Neural cell (in vitro differentiated cells): ENCODE results near the gene KDM4C. TPM values are rescaled to one million over a fixed set of nuclear protein-coding genes. Genes with fewer than 3 reads are reported as not detected.
"Not testable (repeated sequence)": the region's sequence is repeated elsewhere in the genome, so short reads cannot be mapped to it uniquely, and the experiment has no call there.

Experiments used
- H2AFZ ChIP-seq: fragments of 200-600, 300-800 bp; sonication (generic), shearing (Covaris generic); 2 replicates; pipeline ENCODE4 v1.6.0; 2014; ENCODE audit warnings: low read depth, mild to moderate bottlenecking, antibody characterized with exemption, low read length, moderate library complexity
- H3F3A ChIP-seq: fragments of 200-600 bp; shearing (Covaris generic); 2 replicates; pipeline ENCODE4 v1.6.1; 2016; ENCODE audit warnings: mild to moderate bottlenecking, moderate library complexity, mixed read lengths, antibody characterized with exemption, low read length; ENCODE audit not compliant: insufficient read depth, poor library complexity, severe bottlenecking
- H3K27ac ChIP-seq: fragments of 200-600, 300-800 bp; sonication (generic), shearing (Covaris generic); 2 replicates; pipeline ENCODE4 v1.5.1; 2014; ENCODE audit warnings: mild to moderate bottlenecking, low read length, moderate library complexity
- H3K27me3 ChIP-seq: fragments of 300-800, 200-600 bp; sonication (generic), shearing (Covaris generic); 2 replicates; pipeline ENCODE4 v1.6.0; 2014; ENCODE audit warnings: mild to moderate bottlenecking, low read depth, low read length, moderate library complexity; ENCODE audit not compliant: insufficient read depth
- H3K36me3 ChIP-seq: fragments of 300-800, 200-600 bp; sonication (generic), shearing (Covaris generic); 2 replicates; pipeline ENCODE4 v1.5.1; 2014; ENCODE audit warnings: mild to moderate bottlenecking, antibody characterized with exemption, low read length, moderate library complexity; ENCODE audit not compliant: insufficient read depth
- H3K4me2 ChIP-seq: fragments of 300-800, 200-600 bp; sonication (generic), shearing (Covaris generic); 2 replicates; pipeline ENCODE4 v1.6.0; 2014; ENCODE audit warnings: mild to moderate bottlenecking, low read length
- H3K4me3 ChIP-seq: fragments of 300-800, 200-600 bp; sonication (generic), shearing (Covaris generic); 2 replicates; pipeline ENCODE4 v1.5.1; 2014; ENCODE audit warnings: mild to moderate bottlenecking, low read length, moderate library complexity
- H3K79me2 ChIP-seq: fragments of 200-600 bp; shearing (Covaris generic); replicated peaks from 2 replicates; pipeline ENCODE4 v1.6.0; 2014; ENCODE audit warnings: mild to moderate bottlenecking, low read length, moderate library complexity; ENCODE audit not compliant: insufficient read depth
- H3K9ac ChIP-seq: fragments of 300-800, 200-600 bp; sonication (generic), shearing (Covaris generic); 2 replicates; pipeline ENCODE4 v1.6.1; 2016; ENCODE audit warnings: mild to moderate bottlenecking, low read length, mixed read lengths
- H3K9me2 ChIP-seq: fragments of 200-600 bp; shearing (Covaris generic); 2 replicates; pipeline ENCODE4 v1.6.1; 2016; ENCODE audit warnings: mild to moderate bottlenecking, low read length, mixed read lengths; ENCODE audit not compliant: insufficient read depth
- H3K9me3 ChIP-seq: fragments of 200-600, 300-800 bp; sonication (generic), shearing (Covaris generic); 2 replicates; pipeline ENCODE4 v1.6.1; 2016; ENCODE audit warnings: mild to moderate bottlenecking, mixed run types, low read length, moderate library complexity, mixed read lengths
- H4K20me1 ChIP-seq: fragments of 200-600 bp; shearing (Covaris generic); 2 replicates; pipeline ENCODE4 v1.6.1; 2016; ENCODE audit warnings: mild to moderate bottlenecking, mixed run types; ENCODE audit not compliant: insufficient read depth
- EZH2 ChIP-seq: fragments of 200-600, 300-800 bp; shearing (Covaris generic), sonication (generic); IDR thresholded peaks from 2 replicates; pipeline ENCODE4 v1.6.1; 2014; ENCODE audit warnings: antibody characterized with exemption, low read length, borderline replicate concordance, mild to moderate bottlenecking; ENCODE audit not compliant: insufficient read depth, poor library complexity, severe bottlenecking
- RAD21 ChIP-seq: fragments of 450-650 bp; conservative IDR thresholded peaks from 2 replicates; pipeline ENCODE4 v1.6.1; 2014; ENCODE audit warnings: antibody characterized with exemption, mild to moderate bottlenecking, moderate library complexity
- SMC3 ChIP-seq: fragments of 450-650 bp; conservative IDR thresholded peaks from 2 replicates; pipeline ENCODE4 v1.6.1; 2014; ENCODE audit warnings: antibody characterized with exemption, mild to moderate bottlenecking, moderate library complexity; ENCODE audit not compliant: poor library complexity
- TAF1 ChIP-seq: IDR thresholded peaks from 2 replicates; pipeline ENCODE4 v1.6.1; 2012; ENCODE audit warnings: low read depth
- polyA plus RNA-seq: library from polyadenylated mRNA; depleted of rRNA; stranded (reverse); fragments of >200 nt; gene quantifications from 2 replicates; pipeline ENCODE4 v1.2.3, GENCODE V29; 2014
- TF ChIP-seq, protein P1 (sequence below): IDR thresholded peaks from 2 replicates; pipeline ENCODE4 v1.6.1; 2012; ENCODE audit warnings: borderline replicate concordance
- TF ChIP-seq, protein P2 (sequence below): fragments of 450-650 bp; IDR thresholded peaks from 2 replicates; pipeline ENCODE4 v1.5.1; 2014; ENCODE audit warnings: antibody characterized with exemption, mild to moderate bottlenecking, moderate library complexity; ENCODE audit not compliant: poor library complexity, severe bottlenecking

Gene KDM4C
- polyA plus RNA-seq, 1 donor from 2014 or later, result 21.1 TPM

DNA sequence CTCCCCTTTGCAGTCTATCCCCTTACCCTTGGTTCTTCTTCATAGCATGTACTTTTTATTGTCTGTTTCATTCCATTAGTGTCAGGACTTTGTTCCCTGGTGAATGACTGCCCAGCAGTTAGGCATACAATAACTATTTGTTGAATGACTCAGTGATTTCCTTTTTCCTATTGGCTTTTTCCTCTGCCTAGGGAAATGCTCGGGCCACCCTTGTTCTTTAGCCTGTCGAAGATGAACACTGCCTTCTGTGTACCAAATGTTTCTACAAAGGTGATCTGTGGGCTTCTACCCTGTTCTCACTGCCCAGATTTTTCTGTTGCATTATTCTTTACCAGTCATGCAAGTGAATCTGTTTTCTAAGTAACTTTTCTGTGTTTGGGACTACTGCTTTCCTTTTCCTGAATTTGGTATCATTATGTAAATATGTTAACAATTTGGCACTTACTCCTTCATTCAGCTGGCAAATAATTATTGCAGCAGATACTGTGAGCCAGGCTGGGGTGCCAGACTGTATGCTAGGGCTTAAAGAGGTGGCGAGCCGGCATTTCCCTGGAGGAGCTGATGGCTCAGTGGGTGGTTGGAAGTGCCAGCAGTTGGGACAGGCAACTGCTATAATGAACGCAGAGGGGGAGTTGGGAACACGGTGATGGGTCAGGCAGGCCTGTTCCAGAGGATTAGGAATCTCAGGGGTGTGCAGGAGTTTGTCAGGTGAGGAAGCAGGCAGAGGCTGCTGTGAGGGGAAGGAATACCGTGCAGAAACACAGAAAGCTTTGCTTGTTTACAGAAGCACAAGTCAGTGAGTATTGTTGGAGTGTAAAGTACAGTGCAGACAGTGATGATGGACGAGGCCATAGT is 30.6 kb downstream of the KDM4C start:
- Histone ChIP-seq H3K9ac (no peak overlapping the region), H3K79me2 (no peaks in the 10 kb centered on the region), H3K4me2 (no peak overlapping the region), H3K27me3 (no peaks in the 10 kb centered on the region), H3K36me3 (no peaks in the 10 kb centered on the region), H3K27ac (no peak overlapping the region), H3K9me3 (no peaks in the 10 kb centered on the region), H2AFZ (no peak overlapping the region), H4K20me1 (no peaks in the 10 kb centered on the region), H3F3A (no peaks in the 10 kb centered on the region), H3K4me3 (no peak overlapping the region), H3K9me2 (no peaks in the 10 kb centered on the region)
- TF ChIP-seq, protein P1, sequence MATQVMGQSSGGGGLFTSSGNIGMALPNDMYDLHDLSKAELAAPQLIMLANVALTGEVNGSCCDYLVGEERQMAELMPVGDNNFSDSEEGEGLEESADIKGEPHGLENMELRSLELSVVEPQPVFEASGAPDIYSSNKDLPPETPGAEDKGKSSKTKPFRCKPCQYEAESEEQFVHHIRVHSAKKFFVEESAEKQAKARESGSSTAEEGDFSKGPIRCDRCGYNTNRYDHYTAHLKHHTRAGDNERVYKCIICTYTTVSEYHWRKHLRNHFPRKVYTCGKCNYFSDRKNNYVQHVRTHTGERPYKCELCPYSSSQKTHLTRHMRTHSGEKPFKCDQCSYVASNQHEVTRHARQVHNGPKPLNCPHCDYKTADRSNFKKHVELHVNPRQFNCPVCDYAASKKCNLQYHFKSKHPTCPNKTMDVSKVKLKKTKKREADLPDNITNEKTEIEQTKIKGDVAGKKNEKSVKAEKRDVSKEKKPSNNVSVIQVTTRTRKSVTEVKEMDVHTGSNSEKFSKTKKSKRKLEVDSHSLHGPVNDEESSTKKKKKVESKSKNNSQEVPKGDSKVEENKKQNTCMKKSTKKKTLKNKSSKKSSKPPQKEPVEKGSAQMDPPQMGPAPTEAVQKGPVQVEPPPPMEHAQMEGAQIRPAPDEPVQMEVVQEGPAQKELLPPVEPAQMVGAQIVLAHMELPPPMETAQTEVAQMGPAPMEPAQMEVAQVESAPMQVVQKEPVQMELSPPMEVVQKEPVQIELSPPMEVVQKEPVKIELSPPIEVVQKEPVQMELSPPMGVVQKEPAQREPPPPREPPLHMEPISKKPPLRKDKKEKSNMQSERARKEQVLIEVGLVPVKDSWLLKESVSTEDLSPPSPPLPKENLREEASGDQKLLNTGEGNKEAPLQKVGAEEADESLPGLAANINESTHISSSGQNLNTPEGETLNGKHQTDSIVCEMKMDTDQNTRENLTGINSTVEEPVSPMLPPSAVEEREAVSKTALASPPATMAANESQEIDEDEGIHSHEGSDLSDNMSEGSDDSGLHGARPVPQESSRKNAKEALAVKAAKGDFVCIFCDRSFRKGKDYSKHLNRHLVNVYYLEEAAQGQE, result no peak
- no peak for TF ChIP-seq RAD21
- TF ChIP-seq SMC3, result no peak
- TF ChIP-seq, protein P2, sequence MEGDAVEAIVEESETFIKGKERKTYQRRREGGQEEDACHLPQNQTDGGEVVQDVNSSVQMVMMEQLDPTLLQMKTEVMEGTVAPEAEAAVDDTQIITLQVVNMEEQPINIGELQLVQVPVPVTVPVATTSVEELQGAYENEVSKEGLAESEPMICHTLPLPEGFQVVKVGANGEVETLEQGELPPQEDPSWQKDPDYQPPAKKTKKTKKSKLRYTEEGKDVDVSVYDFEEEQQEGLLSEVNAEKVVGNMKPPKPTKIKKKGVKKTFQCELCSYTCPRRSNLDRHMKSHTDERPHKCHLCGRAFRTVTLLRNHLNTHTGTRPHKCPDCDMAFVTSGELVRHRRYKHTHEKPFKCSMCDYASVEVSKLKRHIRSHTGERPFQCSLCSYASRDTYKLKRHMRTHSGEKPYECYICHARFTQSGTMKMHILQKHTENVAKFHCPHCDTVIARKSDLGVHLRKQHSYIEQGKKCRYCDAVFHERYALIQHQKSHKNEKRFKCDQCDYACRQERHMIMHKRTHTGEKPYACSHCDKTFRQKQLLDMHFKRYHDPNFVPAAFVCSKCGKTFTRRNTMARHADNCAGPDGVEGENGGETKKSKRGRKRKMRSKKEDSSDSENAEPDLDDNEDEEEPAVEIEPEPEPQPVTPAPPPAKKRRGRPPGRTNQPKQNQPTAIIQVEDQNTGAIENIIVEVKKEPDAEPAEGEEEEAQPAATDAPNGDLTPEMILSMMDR, result no peak
- no peak for TF ChIP-seq TAF1
- TF ChIP-seq EZH2, result no peak

DNA sequence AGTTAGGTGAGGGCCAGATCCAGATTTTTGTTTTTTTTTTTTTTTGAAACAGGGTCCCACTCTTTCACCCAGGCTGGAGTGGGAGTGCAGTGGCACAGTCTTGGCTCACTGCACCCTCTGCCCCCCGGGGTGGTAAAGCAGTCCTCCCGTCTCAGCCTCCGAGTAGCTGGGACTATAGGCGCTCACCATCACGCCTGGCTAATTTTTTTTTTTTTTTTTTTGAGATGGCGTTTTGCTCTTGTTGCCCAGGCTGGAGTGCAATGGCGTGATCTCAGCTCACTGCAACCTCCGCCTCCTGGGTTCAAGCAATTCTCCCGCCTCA is 31.2 kb downstream of the KDM4C start:
- not testable (repeated sequence) for H3K4me3 ChIP-seq

DNA sequence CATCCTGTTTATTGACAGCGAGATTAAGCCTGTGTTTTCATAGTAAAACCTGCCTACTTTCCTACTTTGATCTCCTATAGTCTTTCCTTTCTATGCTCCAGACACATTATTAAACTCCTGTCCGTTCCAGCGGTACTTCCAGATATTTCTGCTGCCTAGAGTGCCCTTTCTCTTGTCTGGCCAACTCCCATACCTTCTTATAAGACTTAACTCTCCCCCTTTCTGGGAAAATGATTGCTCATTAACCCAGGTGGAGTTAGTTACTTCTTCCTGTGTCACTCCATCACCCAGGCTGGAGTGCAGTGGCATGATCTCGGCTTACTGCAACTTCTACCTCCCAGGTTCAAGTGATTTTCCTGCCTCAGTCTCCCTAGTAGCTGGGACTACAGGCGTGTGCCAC is 33.1 kb downstream of the KDM4C start:
- no peak for TF ChIP-seq TAF1
- Histone ChIP-seq H3K27ac (no peak overlapping the region), H4K20me1 (no peaks in the 10 kb centered on the region), H2AFZ (no peak overlapping the region), H3F3A (no peaks in the 10 kb centered on the region), H3K9ac (no peak overlapping the region), H3K27me3 (no peaks in the 10 kb centered on the region), H3K79me2 (no peaks in the 10 kb centered on the region), H3K36me3 (peaks cover 3% of the 10 kb centered on the region), H3K9me2 (no peaks in the 10 kb centered on the region), H3K4me2 (no peak overlapping the region), H3K9me3 (no peaks in the 10 kb centered on the region), H3K4me3 (no peak overlapping the region)

More for the DNA sequence above, 31.2 kb downstream of the KDM4C start:
- not testable (repeated sequence) for H2AFZ ChIP-seq, H3K9me3 ChIP-seq, H3K27ac ChIP-seq, H3K9me2 ChIP-seq, H3K36me3 ChIP-seq, H3K27me3 ChIP-seq, H3F3A ChIP-seq, H3K9ac ChIP-seq, H3K79me2 ChIP-seq, H4K20me1 ChIP-seq, H3K4me2 ChIP-seq
